DND-41 (cell line): Measurements from ENCODE around the gene STAC2.

Experiments
- ATAC-seq: fragments of 200-7000 bp; cut with Tn5 transposase; 3 replicates; pipeline ENCODE4 v1.9.1; 2021; ENCODE audit warnings: low read depth; ENCODE audit not compliant: insufficient read depth
- DNase-seq: peaks from one replicate; pipeline ENCODE4 v3.0.0-alpha.2; 2020
- H2AFZ ChIP-seq: 2 replicates; pipeline ENCODE4 v1.6.0; 2012; ENCODE audit warnings: low read depth, low read length
- H3K27ac ChIP-seq: 2 replicates; pipeline ENCODE4 v1.5.1; 2012; ENCODE audit warnings: low read length, inconsistent platforms
- H3K27me3 ChIP-seq: fragments of 200-600 bp; sonication (generic); 2 replicates; pipeline ENCODE4 v1.6.0; 2012; ENCODE audit warnings: low read length, mild to moderate bottlenecking, inconsistent platforms; ENCODE audit not compliant: insufficient read depth, poor library complexity
- H3K36me3 ChIP-seq: 2 replicates; pipeline ENCODE4 v1.5.1; 2012; ENCODE audit warnings: low read length, inconsistent platforms; ENCODE audit not compliant: insufficient read depth
- H3K4me1 ChIP-seq: 2 replicates; pipeline ENCODE4 v1.5.1; 2012; ENCODE audit warnings: mild to moderate bottlenecking, low read length; ENCODE audit not compliant: insufficient read depth
- H3K4me2 ChIP-seq: 2 replicates; pipeline ENCODE4 v1.6.0; 2012; ENCODE audit warnings: mild to moderate bottlenecking, moderate library complexity, low read length, inconsistent platforms; ENCODE audit not compliant: insufficient read depth
- H3K4me3 ChIP-seq, 2 experiments: fragments of 200-600 bp in 1 of 2; shearing (Covaris generic) in 1 of 2; 2 replicates each; pipeline ENCODE4 v1.5.1; 2012 to 2016; ENCODE audit warnings: inconsistent platforms in 2 of 2, low read length in 2 of 2, mild to moderate bottlenecking in 2 of 2, low read depth in 1 of 2, moderate library complexity in 1 of 2
- H3K79me2 ChIP-seq: 2 replicates; pipeline ENCODE4 v1.6.0; 2012; ENCODE audit warnings: low read length, inconsistent platforms; ENCODE audit not compliant: insufficient read depth
- H3K9ac ChIP-seq: 2 replicates; pipeline ENCODE4 v1.6.0; 2012; ENCODE audit warnings: low read depth, mild to moderate bottlenecking, inconsistent platforms, low read length, moderate library complexity
- H3K9me3 ChIP-seq: 2 replicates; pipeline ENCODE4 v1.5.1; 2012; ENCODE audit warnings: low read length, moderate library complexity, mild to moderate bottlenecking, inconsistent platforms; ENCODE audit not compliant: insufficient read depth, severe bottlenecking
- H4K20me1 ChIP-seq: 2 replicates; pipeline ENCODE4 v1.6.0; 2012; ENCODE audit warnings: low read length; ENCODE audit not compliant: insufficient read depth
- EZH2 ChIP-seq: IDR thresholded peaks from 3 replicates; pipeline ENCODE4 v1.6.1; 2012; ENCODE audit warnings: borderline replicate concordance, low read depth, mild to moderate bottlenecking, moderate library complexity, low read length, inconsistent platforms; ENCODE audit not compliant: severe bottlenecking
- TF ChIP-seq, protein P1 (sequence below): IDR thresholded peaks from 2 replicates; pipeline ENCODE4 v1.5.1; 2012; ENCODE audit warnings: borderline replicate concordance, low read length, moderate library complexity, mild to moderate bottlenecking; ENCODE audit not compliant: poor library complexity, severe bottlenecking; ENCODE audit errors: extremely low read depth

Gene STAC2

DNA sequence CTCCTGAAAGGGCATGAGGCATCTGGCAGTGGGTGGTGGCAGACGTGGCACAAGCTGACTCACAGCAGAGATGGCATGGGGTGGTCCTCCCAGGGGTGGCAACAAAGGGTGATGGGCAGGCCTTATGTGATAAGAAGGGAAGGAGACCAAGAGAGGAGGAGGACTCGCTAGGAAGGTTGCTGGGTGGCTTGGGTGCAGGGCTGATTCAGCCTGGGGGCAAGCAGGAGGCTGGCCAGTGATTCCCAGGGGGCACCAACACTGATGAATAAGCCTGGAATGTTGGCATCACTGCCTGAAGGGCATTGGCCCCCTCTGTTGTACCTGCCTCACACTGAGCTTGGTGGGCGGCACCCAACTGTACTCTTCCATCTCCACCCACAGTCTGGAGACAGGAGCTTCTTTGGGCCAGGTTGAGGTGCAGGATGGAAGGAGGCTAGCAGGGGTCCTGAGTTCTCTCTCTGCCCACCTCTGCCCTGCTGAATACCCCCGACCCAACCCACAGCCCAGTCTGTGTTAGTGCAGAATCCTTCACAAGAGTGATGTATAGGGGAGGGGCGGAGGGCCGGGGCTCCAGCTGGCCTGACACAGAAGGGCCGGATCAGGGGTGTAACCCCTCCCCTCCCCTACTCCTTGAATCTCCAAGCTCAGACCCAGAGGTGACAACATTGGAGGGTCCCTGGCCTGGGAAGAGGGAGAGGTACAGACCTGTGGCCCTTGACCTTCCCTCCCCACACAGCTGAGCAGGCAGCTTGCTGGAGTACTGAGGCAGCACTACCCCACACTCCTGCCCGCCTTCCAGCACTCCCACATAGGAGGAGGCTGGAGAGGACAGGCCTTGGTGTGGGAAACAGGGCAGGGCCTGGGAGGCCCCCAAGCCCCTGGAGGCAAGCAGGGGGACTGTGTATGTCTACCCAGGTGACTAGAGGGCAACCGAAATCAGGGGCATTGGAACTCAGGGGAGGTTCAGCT, 2.6 kb downstream of the STAC2 start:
- H3K79me2 ChIP-seq: no peaks in the 10 kb centered on the region
- H3K36me3 ChIP-seq: no peaks in the 10 kb centered on the region
- H4K20me1 ChIP-seq: 0 out of 2 replicates have a peak, but pooled peaks cover 6% of the 10 kb centered on the region
- H3K9me3 ChIP-seq: no peaks in the 10 kb centered on the region
- TF ChIP-seq, protein P1, sequence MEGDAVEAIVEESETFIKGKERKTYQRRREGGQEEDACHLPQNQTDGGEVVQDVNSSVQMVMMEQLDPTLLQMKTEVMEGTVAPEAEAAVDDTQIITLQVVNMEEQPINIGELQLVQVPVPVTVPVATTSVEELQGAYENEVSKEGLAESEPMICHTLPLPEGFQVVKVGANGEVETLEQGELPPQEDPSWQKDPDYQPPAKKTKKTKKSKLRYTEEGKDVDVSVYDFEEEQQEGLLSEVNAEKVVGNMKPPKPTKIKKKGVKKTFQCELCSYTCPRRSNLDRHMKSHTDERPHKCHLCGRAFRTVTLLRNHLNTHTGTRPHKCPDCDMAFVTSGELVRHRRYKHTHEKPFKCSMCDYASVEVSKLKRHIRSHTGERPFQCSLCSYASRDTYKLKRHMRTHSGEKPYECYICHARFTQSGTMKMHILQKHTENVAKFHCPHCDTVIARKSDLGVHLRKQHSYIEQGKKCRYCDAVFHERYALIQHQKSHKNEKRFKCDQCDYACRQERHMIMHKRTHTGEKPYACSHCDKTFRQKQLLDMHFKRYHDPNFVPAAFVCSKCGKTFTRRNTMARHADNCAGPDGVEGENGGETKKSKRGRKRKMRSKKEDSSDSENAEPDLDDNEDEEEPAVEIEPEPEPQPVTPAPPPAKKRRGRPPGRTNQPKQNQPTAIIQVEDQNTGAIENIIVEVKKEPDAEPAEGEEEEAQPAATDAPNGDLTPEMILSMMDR: no peak
- no peak for TF ChIP-seq EZH2
- H2AFZ ChIP-seq: no peak overlapping the region
- H3K27ac ChIP-seq: no peak overlapping the region
- ATAC-seq (no peak), DNase-seq (no peak)
- H3K4me2 ChIP-seq: no peak overlapping the region
- H3K27me3 ChIP-seq: no peaks in the 10 kb centered on the region
- no peaks in the 10 kb centered on the region for H3K4me1 ChIP-seq
- no peak overlapping the region for H3K4me3 ChIP-seq
- H3K9ac ChIP-seq: no peak overlapping the region

DNA sequence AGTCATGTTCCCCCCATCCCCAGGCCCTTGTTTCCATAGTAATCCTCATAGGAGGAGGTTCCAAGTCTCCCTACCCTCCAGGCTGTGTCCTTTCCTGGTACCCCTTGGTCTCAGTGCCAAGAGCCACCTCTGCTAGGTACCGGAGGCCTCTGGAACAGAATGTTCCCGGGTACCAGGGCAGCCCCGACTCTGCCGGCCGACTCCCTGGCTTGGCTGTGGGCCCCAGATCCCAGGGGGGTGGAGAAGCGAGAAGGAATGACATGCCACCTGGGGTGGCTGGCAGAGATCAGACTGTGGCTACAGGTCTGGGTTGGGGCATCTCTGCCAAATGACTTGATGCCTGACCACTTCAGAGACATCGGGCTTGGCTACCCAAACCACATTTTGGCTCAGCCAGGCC, 3.6 kb downstream of the STAC2 start:
- H3K9me3 ChIP-seq: no peaks in the 10 kb centered on the region
- no peaks in the 10 kb centered on the region for H3K79me2 ChIP-seq
- TF ChIP-seq, protein P1: no peak
- no peak for TF ChIP-seq EZH2
- no peak overlapping the region for H2AFZ ChIP-seq
- no peak overlapping the region for H3K27ac ChIP-seq
- DNase-seq (no peak), ATAC-seq (no peak)
- H3K36me3 ChIP-seq: no peaks in the 10 kb centered on the region
- H4K20me1 ChIP-seq: 0 out of 2 replicates have a peak, but pooled peaks cover 6% of the 10 kb centered on the region
- H3K4me2 ChIP-seq: no peak overlapping the region
- H3K27me3 ChIP-seq: no peaks in the 10 kb centered on the region
- H3K9ac ChIP-seq: no peak overlapping the region
- no peak overlapping the region for H3K4me3 ChIP-seq
- no peaks in the 10 kb centered on the region for H3K4me1 ChIP-seq

DNA sequence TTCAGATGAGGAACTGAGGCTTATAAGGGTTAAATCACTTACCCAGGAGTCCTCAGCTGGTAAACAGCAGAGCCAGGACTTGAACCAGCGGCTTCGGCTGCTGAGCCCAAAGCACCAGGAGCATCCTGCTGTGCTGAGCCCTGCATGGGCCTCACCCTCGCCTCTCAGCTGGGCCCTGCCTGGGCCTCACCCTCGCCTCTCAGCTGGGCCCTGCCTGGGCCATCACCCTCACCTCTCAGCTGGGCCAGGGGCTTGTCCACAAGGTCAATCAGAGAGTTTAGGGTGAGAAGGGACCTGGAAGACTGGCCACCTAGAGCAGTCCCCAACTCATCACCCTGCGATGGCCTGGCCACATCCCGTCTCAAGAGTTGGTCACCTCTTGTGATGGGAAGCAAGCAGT, 4.2 kb downstream of the STAC2 start:
- no peak overlapping the region for H3K27ac ChIP-seq
- TF ChIP-seq, protein P1: no peak
- TF ChIP-seq EZH2: no peak
- no peaks in the 10 kb centered on the region for H3K36me3 ChIP-seq
- 0 out of 2 replicates have a peak, but pooled peaks cover 6% of the 10 kb centered on the region for H4K20me1 ChIP-seq
- H3K79me2 ChIP-seq: no peaks in the 10 kb centered on the region
- DNase-seq (no peak), ATAC-seq (no peak)
- no peak overlapping the region for H2AFZ ChIP-seq
- H3K27me3 ChIP-seq: no peaks in the 10 kb centered on the region
- H3K4me3 ChIP-seq: no peak overlapping the region
- H3K9ac ChIP-seq: no peak overlapping the region
- H3K4me1 ChIP-seq: no peaks in the 10 kb centered on the region
- H3K9me3 ChIP-seq: no peaks in the 10 kb centered on the region
- no peak overlapping the region for H3K4me2 ChIP-seq
